ENCODE measurements around the gene WDR46.
A peak's percentile ranks its signal among the peaks of the same experiment; 100 is the strongest.

Gene WDR46

GRCh38 chr6:33252759-33253158 is 36.3 kb downstream of the WDR46 start:
- DNase-seq: no peak

- DNase-seq: no peak
Observed at GRCh38 chr6:33251395-33252012, 37.5 kb downstream of the WDR46 start.

- no peak for DNase-seq
Observed at GRCh38 chr6:33250731-33251130, 38.3 kb downstream of the WDR46 start.

GRCh38 chr6:33249732-33250630 is 39.1 kb downstream of the WDR46 start:
- no peak for DNase-seq

GRCh38 chr6:33248932-33249731 is 39.9 kb downstream of the WDR46 start:
- DNase-seq: peak; percentile 98

GRCh38 chr6:33248643-33248931 is 40.5 kb downstream of the WDR46 start:
- DNase-seq: no peak

- DNase-seq: peak; percentile 53
Observed at GRCh38 chr6:33247977-33248642, 40.9 kb downstream of the WDR46 start.

GRCh38 chr6:33243476-33243875 is 45.6 kb downstream of the WDR46 start:
- DNase-seq: no peak

- no peak for DNase-seq
Observed at GRCh38 chr6:33241968-33242367, 47.1 kb downstream of the WDR46 start.

- no peak for DNase-seq
Observed at GRCh38 chr6:33237741-33238140, 51.3 kb downstream of the WDR46 start.

GRCh38 chr6:33236852-33237251 is 52.2 kb downstream of the WDR46 start:
- DNase-seq: no peak

- DNase-seq: no peak
Observed at GRCh38 chr6:33236328-33236727, 52.7 kb downstream of the WDR46 start.

- peak; percentile 39 for DNase-seq
Observed at GRCh38 chr6:33235221-33235634, 53.8 kb downstream of the WDR46 start.

All from DMS79 (cell line).